ENCODE data around the gene DACT1. TPM values are rescaled to one million over a fixed set of nuclear protein-coding genes. Genes with fewer than 3 reads are reported as not detected.

DACT1 gene
- total RNA-seq, 1 donor from 2014 or later = 3.7 TPM

GRCh38 chr14:58631732-58632131 lies 6.0 kb upstream of the DACT1 start:
- DNase-seq (no peak), ATAC-seq (peak in 1 of 2 donors; percentile 30)
- Histone ChIP-seq H3K36me3 (no peaks in the 10 kb centered on the region), H3K9me3 (no peaks in the 10 kb centered on the region), H3K4me3 (no peak overlapping the region), H3K27me3 (ENCODE audit: low read depth) (peaks cover 5% of the 10 kb centered on the region), H3K27ac (no peak overlapping the region), H3K4me1 (no peaks in the 10 kb centered on the region)
- intact Hi-C loops (cut with DNase I) = loop anchor here (10.0 kb wide), 1 partner anchor 127 kb away; no protein-coding TSS in a partner anchor
- TF ChIP-seq, protein P1, sequence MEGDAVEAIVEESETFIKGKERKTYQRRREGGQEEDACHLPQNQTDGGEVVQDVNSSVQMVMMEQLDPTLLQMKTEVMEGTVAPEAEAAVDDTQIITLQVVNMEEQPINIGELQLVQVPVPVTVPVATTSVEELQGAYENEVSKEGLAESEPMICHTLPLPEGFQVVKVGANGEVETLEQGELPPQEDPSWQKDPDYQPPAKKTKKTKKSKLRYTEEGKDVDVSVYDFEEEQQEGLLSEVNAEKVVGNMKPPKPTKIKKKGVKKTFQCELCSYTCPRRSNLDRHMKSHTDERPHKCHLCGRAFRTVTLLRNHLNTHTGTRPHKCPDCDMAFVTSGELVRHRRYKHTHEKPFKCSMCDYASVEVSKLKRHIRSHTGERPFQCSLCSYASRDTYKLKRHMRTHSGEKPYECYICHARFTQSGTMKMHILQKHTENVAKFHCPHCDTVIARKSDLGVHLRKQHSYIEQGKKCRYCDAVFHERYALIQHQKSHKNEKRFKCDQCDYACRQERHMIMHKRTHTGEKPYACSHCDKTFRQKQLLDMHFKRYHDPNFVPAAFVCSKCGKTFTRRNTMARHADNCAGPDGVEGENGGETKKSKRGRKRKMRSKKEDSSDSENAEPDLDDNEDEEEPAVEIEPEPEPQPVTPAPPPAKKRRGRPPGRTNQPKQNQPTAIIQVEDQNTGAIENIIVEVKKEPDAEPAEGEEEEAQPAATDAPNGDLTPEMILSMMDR (IDR thresholded peaks at IDR 0.05) = no peak

- intact Hi-C loops (cut with DNase I) = loop anchor here (10.0 kb wide), 1 partner anchor 129 kb away; no protein-coding TSS in a partner anchor
- DNase-seq (no peak), ATAC-seq (no peak)
- TF ChIP-seq, protein P1 (IDR thresholded peaks at IDR 0.05) = no peak
- Histone ChIP-seq H3K9me3 (no peaks in the 10 kb centered on the region), H3K4me3 (no peak overlapping the region), H3K27me3 (ENCODE audit: low read depth) (peaks cover 13% of the 10 kb centered on the region), H3K4me1 (peaks cover 7% of the 10 kb centered on the region), H3K27ac (no peak overlapping the region), H3K36me3 (no peaks in the 10 kb centered on the region)
These were observed 3.9 kb upstream of the DACT1 start for GRCh38 chr14:58633831-58634230.

DNA sequence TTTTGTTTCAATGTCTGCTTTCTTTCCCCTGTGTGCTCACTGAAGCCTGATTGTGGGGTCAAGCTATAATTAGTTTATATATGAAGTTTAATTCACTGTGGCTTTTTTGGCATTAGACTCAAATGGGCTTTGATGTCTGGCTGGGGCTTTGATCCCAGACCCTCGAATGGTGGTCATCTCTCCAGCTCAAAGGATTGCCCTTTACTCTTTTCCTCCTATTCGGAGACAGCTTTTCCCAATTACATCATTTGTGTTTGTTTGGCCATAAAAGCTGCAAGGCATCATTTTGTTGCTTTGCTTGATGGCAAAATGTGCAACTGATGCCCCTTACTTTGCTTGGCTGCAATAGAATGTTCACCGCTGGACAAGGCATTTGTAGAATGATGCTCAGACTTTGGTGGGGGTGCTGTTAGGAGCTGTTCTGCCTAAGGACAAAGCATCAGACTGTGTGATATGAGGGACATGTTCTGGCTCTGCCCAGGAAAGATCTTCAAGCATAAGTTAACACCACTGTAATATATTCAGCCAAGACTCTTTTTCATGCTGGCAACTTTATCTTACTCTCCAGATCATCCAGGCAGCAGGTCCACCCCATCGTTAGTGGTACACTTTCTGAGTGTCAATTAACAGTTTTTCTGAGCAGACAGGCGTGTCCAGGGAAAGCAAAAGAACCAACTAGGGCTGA lies 3.2 kb upstream of the DACT1 start:
- Histone ChIP-seq H3K27ac (no peak overlapping the region), H3K27me3 (ENCODE audit: low read depth) (peaks cover 19% of the 10 kb centered on the region), H3K4me3 (no peak overlapping the region), H3K4me1 (peaks cover 14% of the 10 kb centered on the region), H3K9me3 (no peaks in the 10 kb centered on the region), H3K36me3 (no peaks in the 10 kb centered on the region)
- TF ChIP-seq, protein P1 (IDR thresholded peaks at IDR 0.05) = no peak
- ATAC-seq = no peak
- intact Hi-C loops (cut with DNase I) = loop anchor here (10.0 kb wide), 1 partner anchor 130 kb away; no protein-coding TSS in a partner anchor
- DNase-seq = no peak

- no peak overlapping the region for H3K27ac ChIP-seq
- intact Hi-C loops (cut with DNase I) = loop anchor here (10.0 kb wide), 1 partner anchor 130 kb away; no protein-coding TSS in a partner anchor
- H3K27me3 ChIP-seq (ENCODE audit: low read depth) = peaks cover 19% of the 10 kb centered on the region
These were observed 2.5 kb upstream of the DACT1 start for GRCh38 chr14:58635091-58635830.

DNA sequence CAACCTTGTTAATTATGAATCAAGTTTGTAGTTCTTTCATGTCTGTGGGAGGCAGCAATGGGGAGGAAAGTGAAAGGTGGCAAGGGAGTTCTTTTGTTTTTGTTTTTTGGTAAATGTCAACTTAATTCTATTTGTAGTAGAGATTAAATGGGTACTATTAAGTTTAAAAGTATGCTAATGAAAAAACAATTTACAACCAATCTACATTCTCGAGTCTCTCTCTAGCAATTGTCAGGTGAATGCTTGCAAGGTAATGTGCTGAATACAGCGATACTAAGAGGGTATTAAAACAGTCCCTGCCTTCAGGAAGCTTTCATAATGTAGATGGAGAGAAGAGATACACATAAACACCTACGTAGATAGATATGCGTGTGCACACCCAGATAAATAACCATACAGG lies 1.6 kb upstream of the DACT1 start:
- ATAC-seq (no peak), DNase-seq (no peak)
- Histone ChIP-seq H3K9me3 (no peaks in the 10 kb centered on the region), H3K27ac (no peak overlapping the region), H3K36me3 (peaks cover under 1% of the 10 kb centered on the region), H3K4me1 (peaks cover 14% of the 10 kb centered on the region), H3K4me3 (no peak overlapping the region), H3K27me3 (ENCODE audit: low read depth) (peaks cover 19% of the 10 kb centered on the region)
- TF ChIP-seq, protein P1 (IDR thresholded peaks at IDR 0.05) = no peak
- intact Hi-C loops (cut with DNase I) = loop anchor here (10.0 kb wide), 1 partner anchor 131 kb away; no protein-coding TSS in a partner anchor

More at GRCh38 chr14:58635091-58635830, 2.5 kb upstream of the DACT1 start:
- no peaks in the 10 kb centered on the region for H3K9me3 ChIP-seq
- ATAC-seq (no peak), DNase-seq (no peak)
- no peak overlapping the region for H3K4me3 ChIP-seq
- peaks cover 14% of the 10 kb centered on the region for H3K4me1 ChIP-seq
- TF ChIP-seq, protein P1 (IDR thresholded peaks at IDR 0.05) = no peak
- H3K36me3 ChIP-seq = no peaks in the 10 kb centered on the region

Measured in lower lobe of right lung (tissue), 2 donors.